Erythroblast (primary cell): ENCODE results near the gene ANKIB1.

Experiments
- GATA1 ChIP-seq: IDR thresholded peaks from 2 replicates; pipeline ENCODE4 v1.6.1; 2011; ENCODE audit warnings: low read depth, mild to moderate bottlenecking, control low read depth, low read length, moderate library complexity
- POLR2A ChIP-seq: IDR thresholded peaks from 2 replicates; pipeline ENCODE4 v1.6.1; 2011; ENCODE audit warnings: mild to moderate bottlenecking, low read length

GRCh38 chr7:92297736-92298135 is 52.0 kb downstream of the ANKIB1 start:
- TF ChIP-seq POLR2A, result no peak
- no peak for TF ChIP-seq GATA1
